CD14-positive monocyte (primary cell): ENCODE data around the gene NCOA4. TPM values are rescaled to one million over a fixed set of nuclear protein-coding genes. Genes with fewer than 3 reads are reported as not detected.
"Not testable (repeated sequence)": the region's sequence is repeated elsewhere in the genome, so short reads cannot be mapped to it uniquely, and the experiment has no call there.

ENCODE experiments used
- DNase-seq, 3 donors: peaks; one replicate each; pipeline ENCODE4 v3.0.0-alpha.2; 2011 to 2022
- H2AFZ ChIP-seq: 2 replicates; pipeline ENCODE4 v1.6.0; 2012; ENCODE audit warnings: mild to moderate bottlenecking, low read depth, low read length, inconsistent platforms; ENCODE audit not compliant: insufficient read depth, poor library complexity, severe bottlenecking
- H3K27ac ChIP-seq, 2 donors: 1 replicate in 1 of 2; 2 replicates in 1 of 2; pipeline ENCODE4 v1.5.1; 2012 to 2013; ENCODE audit warnings: low read length in 2 of 2, control low read depth in 1 of 2, inconsistent platforms in 1 of 2, low read depth in 1 of 2, mild to moderate bottlenecking in 1 of 2
- H3K27me3 ChIP-seq, 2 donors: one replicate each; pipeline versions ENCODE4 v1.6.0 to v1.6.1; 2011 to 2013; ENCODE audit warnings: low read length in 2 of 2; ENCODE audit not compliant: control insufficient read depth in 2 of 2, insufficient read depth in 2 of 2
- H3K36me3 ChIP-seq, 2 donors: replicated peaks in 1 of 2; 1 replicate in 1 of 2; 2 replicates in 1 of 2; pipeline versions ENCODE4 v1.5.1 to v1.6.1; 2012 to 2013; ENCODE audit warnings: low read length in 2 of 2, control low read depth in 1 of 2, inconsistent platforms in 1 of 2, mild to moderate bottlenecking in 1 of 2; ENCODE audit not compliant: insufficient read depth in 2 of 2, control insufficient read depth in 1 of 2
- H3K4me1 ChIP-seq, 2 donors: 1 replicate in 1 of 2; 2 replicates in 1 of 2; pipeline versions ENCODE4 v1.5.1 to v1.6.1; 2012 to 2013; ENCODE audit warnings: low read length in 2 of 2, control low read depth in 1 of 2, inconsistent platforms in 1 of 2, mild to moderate bottlenecking in 1 of 2, moderate library complexity in 1 of 2; ENCODE audit not compliant: insufficient read depth in 2 of 2, control insufficient read depth in 1 of 2
- H3K4me2 ChIP-seq: replicated peaks from 2 replicates; pipeline ENCODE3; 2012; ENCODE audit warnings: low read length, moderate library complexity, mild to moderate bottlenecking; ENCODE audit not compliant: poor library complexity, severe bottlenecking; ENCODE audit errors: extremely low read depth
- H3K4me3 ChIP-seq, 3 experiments: fragments of 200-600 bp in 1 of 3; sonication (generic) in 1 of 3; replicated peaks in 1 of 3; 1 replicate in 2 of 3; 2 replicates in 1 of 3; pipeline ENCODE4 v1.5.1; 2011 to 2013; ENCODE audit warnings: low read length in 3 of 3, mild to moderate bottlenecking in 3 of 3, control low read depth in 2 of 3, low read depth in 2 of 3, inconsistent platforms in 1 of 3, moderate library complexity in 1 of 3
- H3K79me2 ChIP-seq: 2 replicates; pipeline ENCODE4 v1.6.0; 2012; ENCODE audit warnings: mild to moderate bottlenecking, control low read depth, inconsistent platforms, low read length, moderate library complexity; ENCODE audit not compliant: insufficient read depth
- H3K9ac ChIP-seq: 2 replicates; pipeline ENCODE4 v1.6.0; 2017; ENCODE audit warnings: low read length, mild to moderate bottlenecking; ENCODE audit not compliant: insufficient read depth, poor library complexity, severe bottlenecking
- H3K9me3 ChIP-seq, 2 donors: replicated peaks in 1 of 2; 1 replicate in 1 of 2; 2 replicates in 1 of 2; pipeline versions ENCODE4 v1.5.1 to v1.6.1; 2012 to 2013; ENCODE audit warnings: low read length in 2 of 2, control low read depth in 1 of 2; ENCODE audit not compliant: control insufficient read depth in 1 of 2, insufficient read depth in 1 of 2
- H4K20me1 ChIP-seq: 2 replicates; pipeline ENCODE4 v1.6.0; 2012; ENCODE audit warnings: mild to moderate bottlenecking, low read length, control low read depth, moderate library complexity; ENCODE audit not compliant: insufficient read depth
- H3K27ac Mint-ChIP-seq, 7 donors: one replicate each; pipeline ENCODE4 v1.8.0; 2020; ENCODE audit warnings: mild to moderate bottlenecking in 7 of 7, mixed read lengths in 7 of 7, moderate library complexity in 6 of 7, inconsistent platforms in 2 of 7
- H3K27me3 Mint-ChIP-seq, 3 donors: one replicate each; pipeline ENCODE4 v1.8.0; 2021 to 2022; ENCODE audit warnings: low read depth in 3 of 3, mild to moderate bottlenecking in 3 of 3, mixed read lengths in 3 of 3, moderate library complexity in 3 of 3, inconsistent platforms in 1 of 3
- H3K36me3 Mint-ChIP-seq, 2 donors: one replicate each; pipeline ENCODE4 v1.8.0; 2020; ENCODE audit warnings: mixed read lengths in 2 of 2, inconsistent platforms in 1 of 2, mild to moderate bottlenecking in 1 of 2
- H3K4me1 Mint-ChIP-seq: one replicate; pipeline ENCODE4 v1.8.0; 2020; ENCODE audit warnings: mild to moderate bottlenecking, mixed read lengths
- H3K4me3 Mint-ChIP-seq, 2 donors: one replicate each; pipeline ENCODE4 v1.8.0; 2020; ENCODE audit warnings: mild to moderate bottlenecking in 2 of 2, mixed read lengths in 2 of 2, moderate library complexity in 1 of 2
- H3K9me3 Mint-ChIP-seq, 7 donors: one replicate each; pipeline ENCODE4 v1.8.0; 2020 to 2022; ENCODE audit warnings: mixed read lengths in 7 of 7, mild to moderate bottlenecking in 6 of 7, moderate library complexity in 6 of 7, inconsistent platforms in 2 of 7
- CTCF ChIP-seq: fragments of 200-600 bp; IDR thresholded peaks from one replicate; pipeline ENCODE4 v1.8.0; 2022; ENCODE audit warnings: antibody characterized with exemption, mild to moderate bottlenecking
- WGBS: methylation state at CpG from one replicate; pipeline ENCODE4 v1.1.5; 2013; ENCODE audit warnings: missing lambda C conversion rate; ENCODE audit not compliant: insufficient coverage; 5-methylcytosine and 5-hydroxymethylcytosine counted together
- intact Hi-C, 2 donors: fragments of 100-400 bp; cut with micrococcal nuclease; formaldehyde crosslinking; loops; one replicate each; pipeline versions ENCODE4 v1.15.0 to v1.15.1; 2023
- polyA plus RNA-seq, 3 donors: library from polyadenylated mRNA; depleted of rRNA in 1 of 3; unstranded in 2 of 3; stranded (reverse) in 1 of 3; fragments of 300-500 nt in 2 of 3; fragments of >200 nt in 1 of 3; fragmentation: Illumina TruSeq in 2 of 3; gene quantifications; 1 replicate in 2 of 3; 2 replicates in 1 of 3; pipeline ENCODE4 v1.2.3, GENCODE V29; 2012 to 2021

Gene NCOA4
- polyA plus RNA-seq, 3 donors, result 161 to 853 (median 784) TPM

- 100% methylated on average over 6 of the region's 14 CpGs for WGBS
- H3K27me3 ChIP-seq, result no peaks in the 10 kb centered on the region
- peaks cover 0 to 4% (median 2%) of the 10 kb centered on the region in 3 donors for H3K27me3 Mint-ChIP-seq
- peaks cover 0 to 7% (median 5%) of the 10 kb centered on the region in 7 donors for H3K9me3 Mint-ChIP-seq
- no peak overlapping the region for H3K27ac Mint-ChIP-seq
- no peak overlapping the region for H3K4me3 Mint-ChIP-seq
- H3K4me3 ChIP-seq, result peak overlapping the region in 1 of 3 experiments; percentile 44
- no peaks in the 10 kb centered on the region for H3K9me3 ChIP-seq
- no peaks in the 10 kb centered on the region for H3K36me3 ChIP-seq
- H2AFZ ChIP-seq, result peak overlapping the region; percentile 71
- intact Hi-C loops, result no loop called here
- H4K20me1 ChIP-seq, result no peaks in the 10 kb centered on the region
- no peak overlapping the region for H3K27ac ChIP-seq
- DNase-seq, result no peak
- H3K4me2 ChIP-seq, result peak overlapping the region; percentile 28
- H3K79me2 ChIP-seq, result no peaks in the 10 kb centered on the region
- no peaks in the 10 kb centered on the region for H3K36me3 Mint-ChIP-seq
- H3K4me1 ChIP-seq, result peaks cover 7 to 12% of the 10 kb centered on the region in 2 donors
- peaks cover 7% of the 10 kb centered on the region for H3K4me1 Mint-ChIP-seq
- TF ChIP-seq CTCF, result no peak
- H3K9ac ChIP-seq, result no peak overlapping the region
These were observed 32.5 kb upstream of the NCOA4 start for GRCh38 chr10:46062723-46063428.

- Histone ChIP-seq H4K20me1 (no peaks in the 10 kb centered on the region), H3K36me3 (no peaks in the 10 kb centered on the region), H3K79me2 (no peaks in the 10 kb centered on the region), H2AFZ (no peak overlapping the region), H3K4me2 (no peak overlapping the region), H3K27ac (no peak overlapping the region), H3K9me3 (peaks cover 3 to 11% of the 10 kb centered on the region in 2 donors), H3K27me3 (no peaks in the 10 kb centered on the region), H3K4me1 (peaks cover 7 to 12% of the 10 kb centered on the region in 2 donors), H3K4me3 (no peak overlapping the region), H3K9ac (no peak overlapping the region)
- peaks cover 7% of the 10 kb centered on the region for H3K4me1 Mint-ChIP-seq
- intact Hi-C loops, result no loop called here
- no peak for DNase-seq
- H3K27ac Mint-ChIP-seq, result peak overlapping the region in 1 of 7 donors; percentile 6
- H3K9me3 Mint-ChIP-seq, result peaks cover 7 to 18% (median 16%) of the 10 kb centered on the region in 7 donors
- no peak overlapping the region for H3K4me3 Mint-ChIP-seq
- peaks cover 2 to 5% of the 10 kb centered on the region in 2 donors for H3K36me3 Mint-ChIP-seq
- H3K27me3 Mint-ChIP-seq, result peaks cover 0 to 2% (median under 1%) of the 10 kb centered on the region in 3 donors
- no peak for TF ChIP-seq CTCF
- whole genome bisulfite sequencing, result 100% methylated on average over 1 of the region's 3 CpGs
These were observed 30.3 kb upstream of the NCOA4 start for GRCh38 chr10:46060706-46061105.

- DNase-seq, H3K4me2 ChIP-seq, H3K27ac ChIP-seq, intact Hi-C loops, H3K79me2 ChIP-seq, H4K20me1 ChIP-seq, H3K4me3 ChIP-seq, H3K4me3 Mint-ChIP-seq, H3K36me3 Mint-ChIP-seq, H3K27me3 ChIP-seq, H3K27ac Mint-ChIP-seq, H3K36me3 ChIP-seq, H3K27me3 Mint-ChIP-seq, H2AFZ ChIP-seq, H3K9ac ChIP-seq: not testable (repeated sequence)
- H3K4me1 ChIP-seq, result peaks cover 12 to 24% of the 10 kb centered on the region in 2 donors
- H3K9me3 ChIP-seq, result peaks cover 3 to 11% of the 10 kb centered on the region in 2 donors
- peaks cover 18% of the 10 kb centered on the region for H3K4me1 Mint-ChIP-seq
- H3K9me3 Mint-ChIP-seq, result peaks cover 7 to 18% (median 14%) of the 10 kb centered on the region in 7 donors
- no CpG with 5 or more reads among the region's 5 CpGs for WGBS
These were observed 27.5 kb upstream of the NCOA4 start for GRCh38 chr10:46057927-46058326.
